Neuronal stem cell (in vitro differentiated cells): ENCODE results near the gene C22orf23.

Source experiments
- DNase-seq: peaks from one replicate; pipeline ENCODE4 v3.0.0-alpha.2; 2013; ENCODE audit warnings: low spot score
- H2AFZ ChIP-seq: one replicate; pipeline ENCODE4 v1.6.1; 2013; ENCODE audit warnings: mild to moderate bottlenecking, low read length, inconsistent platforms
- H2AK5ac ChIP-seq: 2 replicates; pipeline ENCODE4 v1.6.1; 2013; ENCODE audit warnings: low read depth, mild to moderate bottlenecking, inconsistent platforms, low read length, moderate library complexity, mixed read lengths
- H2BK120ac ChIP-seq: 2 replicates; pipeline ENCODE4 v1.6.1; 2013; ENCODE audit warnings: low read depth, mild to moderate bottlenecking, inconsistent platforms, low read length, moderate library complexity, mixed read lengths
- H2BK12ac ChIP-seq: one replicate; pipeline ENCODE4 v1.6.1; 2013; ENCODE audit warnings: low read length, inconsistent platforms
- H2BK15ac ChIP-seq: 2 replicates; pipeline ENCODE4 v1.6.1; 2013; ENCODE audit warnings: mild to moderate bottlenecking, low read length, inconsistent platforms, mixed read lengths
- H2BK5ac ChIP-seq: one replicate; pipeline ENCODE4 v1.6.1; 2013; ENCODE audit warnings: inconsistent platforms, mild to moderate bottlenecking, low read length, moderate library complexity
- H3K14ac ChIP-seq: one replicate; pipeline ENCODE4 v1.6.1; 2013; ENCODE audit warnings: low read length, inconsistent platforms
- H3K18ac ChIP-seq: 2 replicates; pipeline ENCODE4 v1.6.1; 2013; ENCODE audit warnings: low read length, inconsistent platforms
- H3K23ac ChIP-seq: 2 replicates; pipeline ENCODE4 v1.6.1; 2013; ENCODE audit warnings: low read depth, mild to moderate bottlenecking, mixed read lengths, low read length, inconsistent platforms; ENCODE audit not compliant: poor library complexity
- H3K27ac ChIP-seq: replicated peaks from 3 replicates; pipeline ENCODE4 v1.5.1; 2013; ENCODE audit warnings: low read length, inconsistent platforms
- H3K27me3 ChIP-seq, 3 experiments: 2 replicates each; pipeline ENCODE4 v1.6.1; 2013; ENCODE audit warnings: low read length in 3 of 3, mild to moderate bottlenecking in 2 of 3, inconsistent platforms in 1 of 3, low read depth in 1 of 3, mixed read lengths in 1 of 3, moderate library complexity in 1 of 3; ENCODE audit not compliant: control insufficient read depth in 3 of 3, insufficient read depth in 3 of 3
- H3K36me3 ChIP-seq, 2 donors: replicated peaks in 1 of 2; 2 replicates each; pipeline ENCODE4 v1.6.1; 2013; ENCODE audit warnings: low read length in 2 of 2; ENCODE audit not compliant: control insufficient read depth in 2 of 2, insufficient read depth in 2 of 2
- H3K4ac ChIP-seq: 2 replicates; pipeline ENCODE4 v1.6.1; 2013; ENCODE audit warnings: inconsistent platforms, mild to moderate bottlenecking, low read length, moderate library complexity
- H3K4me1 ChIP-seq, 2 donors: 1 replicate in 1 of 2; 2 replicates in 1 of 2; pipeline ENCODE4 v1.6.1; 2013; ENCODE audit warnings: low read length in 2 of 2, low read depth in 1 of 2; ENCODE audit not compliant: control insufficient read depth in 2 of 2, insufficient read depth in 1 of 2
- H3K4me2 ChIP-seq: one replicate; pipeline ENCODE4 v1.6.1; 2013; ENCODE audit warnings: mild to moderate bottlenecking, low read length, inconsistent platforms; ENCODE audit not compliant: insufficient read depth, poor library complexity, severe bottlenecking
- H3K4me3 ChIP-seq, 2 donors: 2 replicates each; pipeline ENCODE4 v1.5.1; 2013; ENCODE audit warnings: low read length in 2 of 2, mild to moderate bottlenecking in 2 of 2, inconsistent platforms in 1 of 2, moderate library complexity in 1 of 2
- H3K79me1 ChIP-seq: one replicate; pipeline ENCODE4 v1.6.1; 2013; ENCODE audit warnings: low read depth, mild to moderate bottlenecking, inconsistent platforms, low read length, moderate library complexity
- H3K9ac ChIP-seq: one replicate; pipeline ENCODE4 v1.6.1; 2013; ENCODE audit warnings: mild to moderate bottlenecking, low read depth, low read length, inconsistent platforms; ENCODE audit not compliant: poor library complexity
- H3K9me3 ChIP-seq, 2 donors: replicated peaks in 1 of 2; 2 replicates each; pipeline versions ENCODE3 to v1.6.1; 2013; ENCODE audit warnings: low read length in 2 of 2, mild to moderate bottlenecking in 2 of 2, inconsistent platforms in 1 of 2, low read depth in 1 of 2, mixed read lengths in 1 of 2, moderate library complexity in 1 of 2; ENCODE audit not compliant: control insufficient read depth in 2 of 2, insufficient read depth in 1 of 2
- H4K8ac ChIP-seq: one replicate; pipeline ENCODE4 v1.6.1; 2013; ENCODE audit warnings: low read depth, mild to moderate bottlenecking, inconsistent platforms, low read length, moderate library complexity
- H4K91ac ChIP-seq: one replicate; pipeline ENCODE4 v1.6.1; 2013; ENCODE audit warnings: low read length, low read depth, mild to moderate bottlenecking, inconsistent platforms; ENCODE audit not compliant: poor library complexity
- WGBS, 2 donors: extraction: QIAGEN DNeasy Blood & Tissue Kit; methylation state at CpG; one replicate each; pipeline ENCODE4 v1.1.7; 2013; ENCODE audit warnings: missing lambda C conversion rate in 2 of 2, mixed read lengths in 1 of 2; ENCODE audit not compliant: insufficient read length in 2 of 2, insufficient replicate concordance in 1 of 2; ENCODE audit errors: extremely low coverage in 2 of 2; 5-methylcytosine and 5-hydroxymethylcytosine counted together

Gene C22orf23

DNA sequence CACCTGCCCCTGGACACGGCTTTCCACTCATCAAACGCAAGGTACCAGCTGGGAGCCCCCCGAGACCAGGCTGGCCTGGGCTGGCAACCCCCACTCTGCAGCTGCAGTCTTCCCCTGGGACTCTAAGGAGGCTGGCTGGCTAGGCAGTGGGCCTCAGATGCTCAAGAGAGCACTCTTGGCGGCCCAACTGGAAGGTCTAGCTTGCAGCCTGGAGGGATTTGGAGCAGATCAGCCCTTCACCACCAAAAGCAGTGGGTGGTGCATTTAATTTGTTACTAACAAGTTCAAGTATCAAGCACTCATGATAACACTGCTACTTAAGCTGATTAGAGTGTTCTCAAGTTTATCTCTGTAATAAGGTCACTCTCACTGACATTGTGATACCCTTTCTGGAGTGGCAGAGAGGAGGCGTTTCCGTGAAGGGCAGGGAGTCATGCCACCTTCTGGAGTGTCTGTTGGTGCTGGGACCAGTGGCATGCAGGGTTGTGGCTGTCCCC, 21.5 kb downstream of the C22orf23 start:
- Histone ChIP-seq H3K4me2 (no peak overlapping the region), H3K79me1 (peaks cover 1% of the 10 kb centered on the region), H2BK15ac (no peak overlapping the region), H3K23ac (no peak overlapping the region), H2BK5ac (no peak overlapping the region), H2AK5ac (no peak overlapping the region), H3K4ac (no peak overlapping the region), H2BK120ac (no peak overlapping the region), H3K9me3 (no peaks in the 10 kb centered on the region), H2AFZ (no peak overlapping the region), H3K9ac (no peak overlapping the region), H4K8ac (no peak overlapping the region), H3K4me3 (no peak overlapping the region), H3K36me3 (peaks cover 18 to 60% of the 10 kb centered on the region in 2 donors), H3K27me3 (no peaks in the 10 kb centered on the region), H3K18ac (no peak overlapping the region), H3K27ac (no peak overlapping the region), H4K91ac (no peak overlapping the region), H3K4me1 (peaks cover 3 to 8% of the 10 kb centered on the region in 2 donors), H3K14ac (peak overlapping the region; percentile 56), H2BK12ac (no peak overlapping the region)
- no CpG with 5 or more reads among the region's 6 CpGs for WGBS, 2 donors
- no peak for DNase-seq

- no peak overlapping the region for H2BK120ac ChIP-seq
- WGBS, 2 donors = no CpG with 5 or more reads among the region's 2 CpGs
Measured at GRCh38 chr22:37930952-37931440, 22.4 kb downstream of the C22orf23 start.

DNA sequence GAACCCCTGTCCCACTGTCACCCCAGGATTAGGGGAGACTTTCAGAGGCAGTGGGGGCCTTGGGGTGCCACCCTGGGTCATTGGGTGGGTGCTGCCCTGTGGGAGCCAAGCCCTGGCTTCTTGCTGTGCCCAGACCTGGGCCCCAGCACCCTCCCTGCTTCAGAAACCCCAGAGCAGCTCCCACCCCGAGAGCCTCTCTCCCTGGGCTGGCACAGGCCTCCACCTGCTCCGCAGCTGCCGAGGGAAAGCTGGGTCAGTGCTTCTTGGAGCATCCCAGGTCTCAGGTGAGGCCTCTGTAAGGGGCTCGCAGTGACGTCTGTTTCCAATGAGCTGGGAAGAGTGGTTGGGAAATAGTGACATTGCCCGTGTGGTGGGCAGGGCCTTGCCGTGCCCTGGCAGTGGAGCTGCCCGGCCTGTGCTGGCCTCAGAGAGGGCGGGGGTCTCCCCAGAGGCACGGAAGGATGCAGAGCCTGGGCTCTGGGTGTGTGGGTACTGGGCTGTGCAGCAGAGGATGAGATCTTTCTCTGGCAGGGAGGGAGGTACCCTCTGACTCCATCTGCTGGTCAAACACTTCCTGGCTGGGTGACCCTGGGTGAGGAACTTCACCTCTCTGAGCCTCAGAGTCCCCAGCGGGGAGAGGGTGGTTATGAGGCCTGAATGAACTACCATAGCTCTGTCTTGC, 23.0 kb downstream of the C22orf23 start:
- H3K4ac ChIP-seq = no peak overlapping the region
- no peaks in the 10 kb centered on the region for H3K27me3 ChIP-seq
- no peak overlapping the region for H2BK5ac ChIP-seq
- H2BK120ac ChIP-seq = no peak overlapping the region
- H3K4me3 ChIP-seq = no peak overlapping the region
- H3K4me1 ChIP-seq = peaks cover 3 to 8% of the 10 kb centered on the region in 2 donors
- DNase-seq = no peak
- peaks cover 3% of the 10 kb centered on the region for H3K79me1 ChIP-seq
- H3K18ac ChIP-seq = peak overlapping the region; percentile 28
- H2AFZ ChIP-seq = no peak overlapping the region
- H3K23ac ChIP-seq = no peak overlapping the region
- H2BK15ac ChIP-seq = no peak overlapping the region
- peak overlapping the region; percentile 21 for H3K9ac ChIP-seq
- H3K9me3 ChIP-seq = no peaks in the 10 kb centered on the region
- no peak overlapping the region for H2BK12ac ChIP-seq
- no peak overlapping the region for H3K27ac ChIP-seq
- peak overlapping the region; percentile 17 for H3K14ac ChIP-seq
- no peak overlapping the region for H4K91ac ChIP-seq
- H3K4me2 ChIP-seq = no peak overlapping the region
- peak overlapping the region; percentile 47 for H2AK5ac ChIP-seq
- peaks cover 26 to 70% of the 10 kb centered on the region in 2 donors for H3K36me3 ChIP-seq
- no peak overlapping the region for H4K8ac ChIP-seq
- no CpG with 5 or more reads among the region's 11 CpGs for WGBS, 2 donors

More at GRCh38 chr22:37930952-37931440, 22.4 kb downstream of the C22orf23 start:
- H3K4ac ChIP-seq = no peak overlapping the region
- H2AFZ ChIP-seq = no peak overlapping the region
- H3K23ac ChIP-seq = no peak overlapping the region
- no peak overlapping the region for H2BK15ac ChIP-seq
- H2BK5ac ChIP-seq = no peak overlapping the region
- H3K4me2 ChIP-seq = no peak overlapping the region
- H3K36me3 ChIP-seq = peaks cover 25 to 64% of the 10 kb centered on the region in 2 donors
- H3K18ac ChIP-seq = peak overlapping the region; percentile 28
- no peak overlapping the region for H4K8ac ChIP-seq
- no peak overlapping the region for H4K91ac ChIP-seq
- no peak overlapping the region for H3K9ac ChIP-seq
- no peaks in the 10 kb centered on the region for H3K27me3 ChIP-seq
- H3K9me3 ChIP-seq = no peaks in the 10 kb centered on the region
- H3K4me1 ChIP-seq = peaks cover 3 to 8% of the 10 kb centered on the region in 2 donors
- H2AK5ac ChIP-seq = peak overlapping the region; percentile 47
- no peak overlapping the region for H3K14ac ChIP-seq
- no peak for DNase-seq
- H3K27ac ChIP-seq = no peak overlapping the region
- peaks cover 1% of the 10 kb centered on the region for H3K79me1 ChIP-seq
- H3K4me3 ChIP-seq = no peak overlapping the region
- no peak overlapping the region for H2BK12ac ChIP-seq

DNA sequence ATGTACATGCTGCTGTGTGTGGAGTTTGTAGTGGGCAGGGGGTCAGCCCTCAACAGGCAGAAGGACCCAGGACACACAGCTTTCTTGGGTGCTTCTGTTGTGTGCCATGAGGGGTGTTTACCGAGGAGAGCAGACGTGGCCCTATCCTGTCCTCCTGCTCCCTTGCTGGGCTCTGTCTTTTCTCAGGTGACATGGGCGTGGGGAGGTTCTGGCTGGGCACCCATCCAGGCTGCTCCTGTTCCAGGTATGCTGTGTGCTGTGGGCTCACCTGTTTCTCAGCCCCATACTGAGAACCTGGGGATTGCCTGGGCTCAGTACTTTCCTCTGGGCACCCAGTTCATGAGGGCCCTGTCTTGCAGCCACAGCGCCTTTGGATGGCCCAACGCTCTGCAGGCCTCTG, 24.0 kb downstream of the C22orf23 start:
- peaks cover 3 to 8% of the 10 kb centered on the region in 2 donors for H3K4me1 ChIP-seq
- H2BK15ac ChIP-seq = no peak overlapping the region
- H3K18ac ChIP-seq = peak overlapping the region; percentile 38
- no peak overlapping the region for H3K14ac ChIP-seq
- H3K27ac ChIP-seq = no peak overlapping the region
- no peaks in the 10 kb centered on the region for H3K9me3 ChIP-seq
- H2BK120ac ChIP-seq = no peak overlapping the region
- no peak overlapping the region for H3K4me3 ChIP-seq
- no peak overlapping the region for H4K8ac ChIP-seq
- no peak overlapping the region for H2AK5ac ChIP-seq
- H3K23ac ChIP-seq = peak overlapping the region; percentile 65
- no peak overlapping the region for H3K4ac ChIP-seq
- no peak overlapping the region for H2AFZ ChIP-seq
- DNase-seq = no peak
- H2BK5ac ChIP-seq = no peak overlapping the region
- no peak overlapping the region for H3K4me2 ChIP-seq
- H4K91ac ChIP-seq = no peak overlapping the region
- H3K9ac ChIP-seq = no peak overlapping the region
- H2BK12ac ChIP-seq = no peak overlapping the region
- H3K79me1 ChIP-seq = peaks cover 3% of the 10 kb centered on the region
- WGBS, 2 donors = no CpG with 5 or more reads among the region's 5 CpGs
- H3K27me3 ChIP-seq = no peaks in the 10 kb centered on the region
- H3K36me3 ChIP-seq = peaks cover 32 to 78% of the 10 kb centered on the region in 2 donors
